H9 (cell line): Measurements from ENCODE around the gene TPPP2. TPM values are rescaled to one million over a fixed set of nuclear protein-coding genes. Genes with fewer than 3 reads are reported as not detected.

Source experiments
- DNase-seq: peaks from one replicate; pipeline ENCODE4 v3.0.0-alpha.2; 2017
- H2AFZ ChIP-seq: one replicate; pipeline ENCODE4 v1.6.1; 2013; ENCODE audit warnings: mild to moderate bottlenecking, low read length, control low read depth, moderate library complexity
- H2AK5ac ChIP-seq: 2 replicates; pipeline ENCODE4 v1.6.1; 2013; ENCODE audit warnings: low read length, control low read depth, mixed read lengths; ENCODE audit not compliant: insufficient read length
- H2BK120ac ChIP-seq: one replicate; pipeline ENCODE4 v1.6.1; 2013; ENCODE audit warnings: low read depth, mild to moderate bottlenecking, low read length, control low read depth, inconsistent platforms; ENCODE audit not compliant: poor library complexity, severe bottlenecking
- H2BK12ac ChIP-seq: 2 replicates; pipeline ENCODE4 v1.6.1; 2013; ENCODE audit warnings: low read length, control low read depth, mixed read lengths, low read depth; ENCODE audit not compliant: insufficient read length
- H2BK15ac ChIP-seq: 2 replicates; pipeline ENCODE4 v1.6.1; 2013; ENCODE audit warnings: low read depth, low read length, control low read depth
- H2BK20ac ChIP-seq: one replicate; pipeline ENCODE4 v1.6.1; 2013; ENCODE audit warnings: low read depth, mild to moderate bottlenecking, low read length, control low read depth, inconsistent platforms; ENCODE audit not compliant: poor library complexity, severe bottlenecking
- H2BK5ac ChIP-seq: 2 replicates; pipeline ENCODE4 v1.6.1; 2013; ENCODE audit warnings: low read length, control low read depth, mixed read lengths; ENCODE audit not compliant: insufficient read length
- H3K14ac ChIP-seq: 2 replicates; pipeline ENCODE4 v1.6.1; 2013; ENCODE audit warnings: low read length, control low read depth; ENCODE audit not compliant: insufficient read depth
- H3K18ac ChIP-seq: 2 replicates; pipeline ENCODE4 v1.6.1; 2013; ENCODE audit warnings: low read depth, mild to moderate bottlenecking, mixed read lengths, low read length, control low read depth; ENCODE audit not compliant: insufficient read length
- H3K23ac ChIP-seq: 2 replicates; pipeline ENCODE4 v1.6.1; 2013; ENCODE audit warnings: low read length, control low read depth, mixed read lengths, low read depth; ENCODE audit not compliant: insufficient read length
- H3K23me2 ChIP-seq: 2 replicates; pipeline ENCODE4 v1.6.1; 2013; ENCODE audit warnings: low read depth, mild to moderate bottlenecking, mixed read lengths, low read length, control low read depth; ENCODE audit not compliant: insufficient read length, poor library complexity, severe bottlenecking
- H3K27ac ChIP-seq: 2 replicates; pipeline ENCODE4 v1.5.1; 2013; ENCODE audit warnings: low read length, control low read depth, mixed read lengths, low read depth; ENCODE audit not compliant: insufficient read length
- H3K27me3 ChIP-seq: 2 replicates; pipeline ENCODE4 v1.6.1; 2013; ENCODE audit warnings: low read length, control low read depth, inconsistent platforms; ENCODE audit not compliant: insufficient read depth
- H3K4ac ChIP-seq: 2 replicates; pipeline ENCODE4 v1.6.1; 2013; ENCODE audit warnings: low read depth, mild to moderate bottlenecking, control low read depth, inconsistent platforms, low read length, moderate library complexity
- H3K4me1 ChIP-seq: 2 replicates; pipeline ENCODE4 v1.6.1; 2013; ENCODE audit warnings: low read length, control low read depth, inconsistent platforms; ENCODE audit not compliant: insufficient read depth
- H3K4me2 ChIP-seq: 2 replicates; pipeline ENCODE4 v1.6.1; 2013; ENCODE audit warnings: low read length, control low read depth, mixed read lengths; ENCODE audit not compliant: insufficient read length, insufficient read depth
- H3K56ac ChIP-seq: 2 replicates; pipeline ENCODE4 v1.6.1; 2013; ENCODE audit warnings: low read depth, mild to moderate bottlenecking, mixed read lengths, low read length, control low read depth; ENCODE audit not compliant: insufficient read length
- H3K79me1 ChIP-seq: 2 replicates; pipeline ENCODE4 v1.6.1; 2013; ENCODE audit warnings: low read depth, mild to moderate bottlenecking, moderate library complexity, low read length, control low read depth, inconsistent platforms; ENCODE audit not compliant: insufficient read depth, poor library complexity, severe bottlenecking
- H3K79me2 ChIP-seq: 2 replicates; pipeline ENCODE4 v1.6.1; 2013; ENCODE audit warnings: low read length, control low read depth, inconsistent platforms; ENCODE audit not compliant: insufficient read depth
- H3K9ac ChIP-seq: 2 replicates; pipeline ENCODE4 v1.6.1; 2013; ENCODE audit warnings: low read length, control low read depth, mixed read lengths; ENCODE audit not compliant: insufficient read length; ENCODE audit errors: extremely low read depth
- H3K9me3 ChIP-seq: one replicate; pipeline ENCODE4 v1.6.1; 2013; ENCODE audit warnings: low read depth, low read length, inconsistent platforms; ENCODE audit not compliant: control insufficient read depth
- H3T11ph ChIP-seq: one replicate; pipeline ENCODE4 v1.6.1; 2013; ENCODE audit warnings: mild to moderate bottlenecking, low read length, control low read depth, inconsistent platforms
- H4K20me1 ChIP-seq: one replicate; pipeline ENCODE4 v1.6.1; 2013; ENCODE audit not compliant: control insufficient read depth, insufficient read length, insufficient read depth
- H4K5ac ChIP-seq: 2 replicates; pipeline ENCODE4 v1.6.1; 2013; ENCODE audit warnings: low read depth, mild to moderate bottlenecking, mixed read lengths, low read length, control low read depth; ENCODE audit not compliant: insufficient read length
- H4K8ac ChIP-seq: replicated peaks from 2 replicates; pipeline ENCODE4 v1.6.1; 2013; ENCODE audit warnings: low read length, control low read depth, mixed read lengths, low read depth; ENCODE audit not compliant: insufficient read length
- H4K91ac ChIP-seq: 2 replicates; pipeline ENCODE4 v1.6.1; 2013; ENCODE audit warnings: low read depth, mild to moderate bottlenecking, moderate library complexity, mixed read lengths, low read length, control low read depth; ENCODE audit not compliant: insufficient read length
- H3K27ac Mint-ChIP-seq, 3 experiments: 2 replicates in 2 of 3; 3 replicates in 1 of 3; pipeline ENCODE4 v1.8.0; 2020 to 2021; ENCODE audit warnings: mixed read lengths in 3 of 3, mild to moderate bottlenecking in 1 of 3, moderate library complexity in 1 of 3
- H3K27me3 Mint-ChIP-seq: 2 replicates; pipeline ENCODE4 v1.8.0; 2021; ENCODE audit warnings: low read depth, mild to moderate bottlenecking, moderate library complexity, mixed read lengths
- H3K36me3 Mint-ChIP-seq, 3 experiments: 2 replicates in 2 of 3; 3 replicates in 1 of 3; pipeline ENCODE4 v1.8.0; 2020 to 2021; ENCODE audit warnings: low read depth in 3 of 3, mixed read lengths in 3 of 3; ENCODE audit not compliant: insufficient read depth in 1 of 3
- H3K4me1 Mint-ChIP-seq, 2 experiments: 2 replicates each; pipeline ENCODE4 v1.8.0; 2020; ENCODE audit warnings: mixed read lengths in 2 of 2
- H3K4me3 Mint-ChIP-seq, 2 experiments: 2 replicates in 1 of 2; 3 replicates in 1 of 2; pipeline ENCODE4 v1.8.0; 2020 to 2021; ENCODE audit warnings: mild to moderate bottlenecking in 2 of 2, mixed read lengths in 2 of 2, moderate library complexity in 1 of 2
- H3K9me3 Mint-ChIP-seq, 2 experiments: 2 replicates in 1 of 2; 3 replicates in 1 of 2; pipeline ENCODE4 v1.8.0; 2020; ENCODE audit warnings: mild to moderate bottlenecking in 2 of 2, mixed read lengths in 2 of 2, moderate library complexity in 1 of 2
- WGBS: extraction: QIAGEN DNeasy Blood & Tissue Kit; methylation state at CpG from one replicate; pipeline ENCODE4 v1.1.7; 2013; ENCODE audit warnings: missing lambda C conversion rate, low lambda C conversion rate, mixed read lengths; ENCODE audit not compliant: insufficient read length; ENCODE audit errors: extremely low coverage; 5-methylcytosine and 5-hydroxymethylcytosine counted together
- total RNA-seq: library from RNA; stranded (reverse); gene quantifications from 2 replicates; pipeline ENCODE4 v1.2.1, GENCODE V29; 2021
- TF ChIP-seq, protein P1 (sequence below): fragments of 200-600 bp; sonication (generic); conservative IDR thresholded peaks from 3 replicates; pipeline ENCODE4 v1.8.0; 2021; ENCODE audit warnings: antibody characterized with exemption, mild to moderate bottlenecking

TPPP2 gene
- total RNA-seq, 1 experiment from 2014 or later: not detected

DNA sequence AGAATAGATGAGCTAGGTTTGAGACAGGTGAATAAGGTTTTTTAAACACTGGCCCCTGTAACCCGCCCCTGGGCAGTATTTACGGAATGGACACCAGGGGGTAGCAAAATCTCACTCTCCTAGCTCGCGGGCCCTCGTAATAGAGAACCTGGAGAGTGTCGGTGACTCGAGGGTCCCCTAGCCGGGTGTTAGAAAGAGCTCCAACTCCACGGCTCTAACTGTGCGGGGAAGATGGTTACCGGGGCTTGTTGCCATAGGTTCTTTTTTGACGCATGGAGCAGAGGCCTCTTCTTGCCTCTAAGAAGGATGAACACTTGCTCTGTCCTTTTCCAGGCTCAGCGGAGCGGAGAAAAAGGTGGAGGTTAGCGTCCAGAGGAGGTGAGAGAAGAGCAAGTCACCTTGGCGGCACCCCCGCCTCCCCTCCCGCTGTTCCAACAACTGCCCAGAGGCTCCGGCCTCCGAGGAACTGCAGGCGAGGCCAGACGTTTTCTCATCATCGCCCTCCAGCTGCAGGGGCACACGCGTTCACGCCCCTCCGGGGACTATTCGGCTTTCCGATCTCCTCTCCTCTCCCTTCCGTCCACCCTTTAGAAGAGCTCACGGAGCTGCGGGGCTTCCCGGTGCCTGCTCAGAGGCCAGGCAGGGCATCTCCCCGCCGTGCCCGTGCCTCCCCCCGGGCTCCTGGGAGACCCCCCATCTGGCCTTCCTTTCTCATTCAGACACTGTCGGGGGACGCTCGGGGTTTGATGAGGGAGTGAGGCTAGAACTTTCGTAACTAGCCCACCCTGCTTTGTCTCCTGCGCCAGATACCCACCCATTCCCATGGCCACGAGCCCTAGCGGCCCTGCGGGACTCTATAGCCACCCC is 38.7 kb downstream of the TPPP2 start:
- no peaks in the 10 kb centered on the region for H3K9me3 ChIP-seq
- H3K4me2 ChIP-seq: peak overlapping the region; percentile 85
- peak overlapping the region; percentile 26 for H3K9ac ChIP-seq

More for the DNA sequence above, 38.7 kb downstream of the TPPP2 start:
- Mint-ChIP-seq H3K4me1 (peaks cover 28 to 32% of the 10 kb centered on the region in 2 experiments), H3K9me3 (no peaks in the 10 kb centered on the region), H3K36me3 (peaks cover 10 to 19% (median 14%) of the 10 kb centered on the region in 3 experiments), H3K27ac (peak overlapping the region in 2 of 3 experiments; percentile 73 to 89; a peak in 4 of 7 replicates), H3K27me3 (peaks cover 20% of the 10 kb centered on the region), H3K4me3 (peak overlapping the region; percentile 88 to 92)
- Histone ChIP-seq H3K79me1 (no peaks in the 10 kb centered on the region), H3K4ac (no peak overlapping the region), H4K91ac (no peak overlapping the region), H3K18ac (no peak overlapping the region), H3T11ph (no peak overlapping the region), H3K4me1 (peaks cover 4% of the 10 kb centered on the region; the same call in 1 of the 2 replicates), H3K14ac (no peak overlapping the region), H2BK12ac (no peak overlapping the region), H3K23ac (no peak overlapping the region), H2BK5ac (no peak overlapping the region), H2BK120ac (no peak overlapping the region), H3K23me2 (peaks cover 31% of the 10 kb centered on the region), H3K27me3 (no peaks in the 10 kb centered on the region), H2BK20ac (no peak overlapping the region), H3K56ac (no peak overlapping the region), H2AK5ac (no peak overlapping the region), H3K79me2 (no peaks in the 10 kb centered on the region), H3K27ac (no peak overlapping the region), H2AFZ (no peak overlapping the region), H4K8ac (no peak overlapping the region), H4K5ac (no peak overlapping the region), H4K20me1 (no peaks in the 10 kb centered on the region), H2BK15ac (no peak overlapping the region)
- DNase-seq: peak; percentile 63
- TF ChIP-seq, protein P1, sequence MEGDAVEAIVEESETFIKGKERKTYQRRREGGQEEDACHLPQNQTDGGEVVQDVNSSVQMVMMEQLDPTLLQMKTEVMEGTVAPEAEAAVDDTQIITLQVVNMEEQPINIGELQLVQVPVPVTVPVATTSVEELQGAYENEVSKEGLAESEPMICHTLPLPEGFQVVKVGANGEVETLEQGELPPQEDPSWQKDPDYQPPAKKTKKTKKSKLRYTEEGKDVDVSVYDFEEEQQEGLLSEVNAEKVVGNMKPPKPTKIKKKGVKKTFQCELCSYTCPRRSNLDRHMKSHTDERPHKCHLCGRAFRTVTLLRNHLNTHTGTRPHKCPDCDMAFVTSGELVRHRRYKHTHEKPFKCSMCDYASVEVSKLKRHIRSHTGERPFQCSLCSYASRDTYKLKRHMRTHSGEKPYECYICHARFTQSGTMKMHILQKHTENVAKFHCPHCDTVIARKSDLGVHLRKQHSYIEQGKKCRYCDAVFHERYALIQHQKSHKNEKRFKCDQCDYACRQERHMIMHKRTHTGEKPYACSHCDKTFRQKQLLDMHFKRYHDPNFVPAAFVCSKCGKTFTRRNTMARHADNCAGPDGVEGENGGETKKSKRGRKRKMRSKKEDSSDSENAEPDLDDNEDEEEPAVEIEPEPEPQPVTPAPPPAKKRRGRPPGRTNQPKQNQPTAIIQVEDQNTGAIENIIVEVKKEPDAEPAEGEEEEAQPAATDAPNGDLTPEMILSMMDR: peak; percentile 65
- WGBS: no CpG with 5 or more reads among the region's 45 CpGs
